Measurements from ENCODE around the gene CACNA1C.

The CACNA1C gene

GRCh38 chr12:2268471-2269286, 215.9 kb downstream of the CACNA1C start:
- DNase-seq (ENCODE audit: low spot score) (no peak), ATAC-seq (ENCODE audit: low read depth) (peak; percentile 85)
- no peaks in the 10 kb centered on the region for H3K36me3 ChIP-seq (ENCODE audit: low read depth)
- H3K4me1 ChIP-seq (ENCODE audit: insufficient read depth, poor library complexity, severe bottlenecking) = no peaks in the 10 kb centered on the region
- peak overlapping the region; percentile 2 for H3K27ac ChIP-seq (ENCODE audit: poor library complexity, severe bottlenecking)
- H3K9me3 ChIP-seq (ENCODE audit: severe bottlenecking) = no peaks in the 10 kb centered on the region
- no peak overlapping the region for H3K4me3 ChIP-seq (ENCODE audit: severe bottlenecking)
- TF ChIP-seq, protein P1, sequence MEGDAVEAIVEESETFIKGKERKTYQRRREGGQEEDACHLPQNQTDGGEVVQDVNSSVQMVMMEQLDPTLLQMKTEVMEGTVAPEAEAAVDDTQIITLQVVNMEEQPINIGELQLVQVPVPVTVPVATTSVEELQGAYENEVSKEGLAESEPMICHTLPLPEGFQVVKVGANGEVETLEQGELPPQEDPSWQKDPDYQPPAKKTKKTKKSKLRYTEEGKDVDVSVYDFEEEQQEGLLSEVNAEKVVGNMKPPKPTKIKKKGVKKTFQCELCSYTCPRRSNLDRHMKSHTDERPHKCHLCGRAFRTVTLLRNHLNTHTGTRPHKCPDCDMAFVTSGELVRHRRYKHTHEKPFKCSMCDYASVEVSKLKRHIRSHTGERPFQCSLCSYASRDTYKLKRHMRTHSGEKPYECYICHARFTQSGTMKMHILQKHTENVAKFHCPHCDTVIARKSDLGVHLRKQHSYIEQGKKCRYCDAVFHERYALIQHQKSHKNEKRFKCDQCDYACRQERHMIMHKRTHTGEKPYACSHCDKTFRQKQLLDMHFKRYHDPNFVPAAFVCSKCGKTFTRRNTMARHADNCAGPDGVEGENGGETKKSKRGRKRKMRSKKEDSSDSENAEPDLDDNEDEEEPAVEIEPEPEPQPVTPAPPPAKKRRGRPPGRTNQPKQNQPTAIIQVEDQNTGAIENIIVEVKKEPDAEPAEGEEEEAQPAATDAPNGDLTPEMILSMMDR (IDR thresholded peaks at IDR 0.05; ENCODE audit: poor library complexity, severe bottlenecking) = no peak
- H3K27me3 ChIP-seq (ENCODE audit: insufficient read depth, poor library complexity, severe bottlenecking) = peaks cover 13% of the 10 kb centered on the region

GRCh38 chr12:2270846-2271245, 218.1 kb downstream of the CACNA1C start:
- Histone ChIP-seq H3K9me3 (ENCODE audit: severe bottlenecking) (no peaks in the 10 kb centered on the region), H3K36me3 (ENCODE audit: low read depth) (no peaks in the 10 kb centered on the region), H3K27me3 (ENCODE audit: insufficient read depth, poor library complexity, severe bottlenecking) (peaks cover 13% of the 10 kb centered on the region), H3K27ac (ENCODE audit: poor library complexity, severe bottlenecking) (no peak overlapping the region), H3K4me3 (ENCODE audit: severe bottlenecking) (no peak overlapping the region), H3K4me1 (ENCODE audit: insufficient read depth, poor library complexity, severe bottlenecking) (no peaks in the 10 kb centered on the region)
- ATAC-seq (ENCODE audit: low read depth) = no peak
- TF ChIP-seq, protein P1 (IDR thresholded peaks at IDR 0.05; ENCODE audit: poor library complexity, severe bottlenecking) = no peak
- no peak for DNase-seq (ENCODE audit: low spot score)

GRCh38 chr12:2271961-2272360, 219.2 kb downstream of the CACNA1C start:
- Histone ChIP-seq H3K27me3 (ENCODE audit: insufficient read depth, poor library complexity, severe bottlenecking) (peaks cover 16% of the 10 kb centered on the region), H3K4me1 (ENCODE audit: insufficient read depth, poor library complexity, severe bottlenecking) (no peaks in the 10 kb centered on the region), H3K27ac (ENCODE audit: poor library complexity, severe bottlenecking) (no peak overlapping the region), H3K36me3 (ENCODE audit: low read depth) (no peaks in the 10 kb centered on the region), H3K9me3 (ENCODE audit: severe bottlenecking) (no peaks in the 10 kb centered on the region), H3K4me3 (ENCODE audit: severe bottlenecking) (no peak overlapping the region)
- TF ChIP-seq, protein P1 (IDR thresholded peaks at IDR 0.05; ENCODE audit: poor library complexity, severe bottlenecking) = no peak
- DNase-seq (ENCODE audit: low spot score) = no peak
- no peak for ATAC-seq (ENCODE audit: low read depth)

- Histone ChIP-seq H3K27me3 (ENCODE audit: insufficient read depth, poor library complexity, severe bottlenecking) (peaks cover 7% of the 10 kb centered on the region), H3K4me1 (ENCODE audit: insufficient read depth, poor library complexity, severe bottlenecking) (no peaks in the 10 kb centered on the region), H3K27ac (ENCODE audit: poor library complexity, severe bottlenecking) (no peak overlapping the region), H3K36me3 (ENCODE audit: low read depth) (no peaks in the 10 kb centered on the region), H3K4me3 (ENCODE audit: severe bottlenecking) (no peak overlapping the region), H3K9me3 (ENCODE audit: severe bottlenecking) (no peaks in the 10 kb centered on the region)
- ATAC-seq (ENCODE audit: low read depth) (no peak), DNase-seq (ENCODE audit: low spot score) (no peak)
- TF ChIP-seq, protein P1 (IDR thresholded peaks at IDR 0.05; ENCODE audit: poor library complexity, severe bottlenecking) = no peak
Observed at GRCh38 chr12:2273288-2273687, 220.5 kb downstream of the CACNA1C start.

GRCh38 chr12:2273751-2274150, 221.0 kb downstream of the CACNA1C start:
- ATAC-seq (ENCODE audit: low read depth) (no peak), DNase-seq (ENCODE audit: low spot score) (no peak)
- Histone ChIP-seq H3K36me3 (ENCODE audit: low read depth) (no peaks in the 10 kb centered on the region), H3K27me3 (ENCODE audit: insufficient read depth, poor library complexity, severe bottlenecking) (peaks cover 12% of the 10 kb centered on the region), H3K9me3 (ENCODE audit: severe bottlenecking) (no peaks in the 10 kb centered on the region), H3K27ac (ENCODE audit: poor library complexity, severe bottlenecking) (no peak overlapping the region), H3K4me3 (ENCODE audit: severe bottlenecking) (no peak overlapping the region), H3K4me1 (ENCODE audit: insufficient read depth, poor library complexity, severe bottlenecking) (no peaks in the 10 kb centered on the region)
- TF ChIP-seq, protein P1 (IDR thresholded peaks at IDR 0.05; ENCODE audit: poor library complexity, severe bottlenecking) = no peak

Data from RWPE2 (cell line).